Measurements from ENCODE around the gene SEMA3A.
"Not testable (repeated sequence)": the region's sequence is repeated elsewhere in the genome, so short reads cannot be mapped to it uniquely, and the experiment has no call there.

SEMA3A gene

GRCh38 chr7:84194484-84195271 is at the start of gene SEMA3A:
SEMA3A (minus strand) TSS chr7:84194789; CDS start chr7:84194586, 203 bp downstream.
- peak; percentile 35 for DNase-seq (ENCODE audit: low read depth)

- DNase-seq (ENCODE audit: low read depth), result not testable (repeated sequence)
Observed at GRCh38 chr7:84243037-84243436, 48.4 kb upstream of the SEMA3A start.

GRCh38 chr7:84238596-84238995 is 44.0 kb upstream of the SEMA3A start:
- no peak for DNase-seq (ENCODE audit: low read depth)

GRCh38 chr7:84237533-84238173 is 43.1 kb upstream of the SEMA3A start:
- peak; percentile 90 for DNase-seq (ENCODE audit: low read depth)

- peak; percentile 37 for DNase-seq (ENCODE audit: low read depth)
Observed at GRCh38 chr7:84236398-84236797, 41.8 kb upstream of the SEMA3A start.

GRCh38 chr7:84232646-84233045 is 38.1 kb upstream of the SEMA3A start:
- DNase-seq (ENCODE audit: low read depth), result no peak

GRCh38 chr7:84231157-84231556 is 36.6 kb upstream of the SEMA3A start:
- no peak for DNase-seq (ENCODE audit: low read depth)

- DNase-seq (ENCODE audit: low read depth), result no peak
Observed at GRCh38 chr7:84230491-84230890, 35.9 kb upstream of the SEMA3A start.

GRCh38 chr7:84228526-84228925 is 33.9 kb upstream of the SEMA3A start:
- DNase-seq (ENCODE audit: low read depth), result no peak

- no peak for DNase-seq (ENCODE audit: low read depth)
Observed at GRCh38 chr7:84226759-84227158, 32.2 kb upstream of the SEMA3A start.

GRCh38 chr7:84224505-84224904 is 29.9 kb upstream of the SEMA3A start:
- no peak for DNase-seq (ENCODE audit: low read depth)

GRCh38 chr7:84219310-84219709 is 24.7 kb upstream of the SEMA3A start:
- no peak for DNase-seq (ENCODE audit: low read depth)

GRCh38 chr7:84218681-84219080 is 24.1 kb upstream of the SEMA3A start:
- DNase-seq (ENCODE audit: low read depth), result peak; percentile 46

- no peak for DNase-seq (ENCODE audit: low read depth)
Observed at GRCh38 chr7:84216472-84216871, 21.9 kb upstream of the SEMA3A start.

- DNase-seq (ENCODE audit: low read depth), result not testable (repeated sequence)
Observed at GRCh38 chr7:84214757-84215156, 20.2 kb upstream of the SEMA3A start.

- no peak for DNase-seq (ENCODE audit: low read depth)
Observed at GRCh38 chr7:84210301-84210700, 15.7 kb upstream of the SEMA3A start.

GRCh38 chr7:84209006-84209405 is 14.4 kb upstream of the SEMA3A start:
- no peak for DNase-seq (ENCODE audit: low read depth)

GRCh38 chr7:84207615-84208014 is 13.0 kb upstream of the SEMA3A start:
- no peak for DNase-seq (ENCODE audit: low read depth)

GRCh38 chr7:84207025-84207424 is 12.4 kb upstream of the SEMA3A start:
- DNase-seq (ENCODE audit: low read depth), result no peak

- no peak for DNase-seq (ENCODE audit: low read depth)
Observed at GRCh38 chr7:84204655-84205054, 10.1 kb upstream of the SEMA3A start.

GRCh38 chr7:84202855-84203254 is 8.3 kb upstream of the SEMA3A start:
- no peak for DNase-seq (ENCODE audit: low read depth)

- DNase-seq (ENCODE audit: low read depth), result no peak
Observed at GRCh38 chr7:84200859-84201258, 6.3 kb upstream of the SEMA3A start.

- DNase-seq (ENCODE audit: low read depth), result no peak
Observed at GRCh38 chr7:84199216-84199615, 4.6 kb upstream of the SEMA3A start.

- DNase-seq (ENCODE audit: low read depth), result no peak
Observed at GRCh38 chr7:84196084-84196503, 1.5 kb upstream of the SEMA3A start.
